ENCODE data around the gene E2F6.

Gene E2F6

GRCh38 chr2:11417946-11418585, 47.9 kb downstream of the E2F6 start:
- Histone ChIP-seq H3K4me3 (ENCODE audit: insufficient read depth, low read depth, low read length, poor library complexity, severe bottlenecking) (no peak overlapping the region), H3K27me3 (replicated peaks; ENCODE audit: control insufficient read depth, insufficient read depth, low read length, poor library complexity, severe bottlenecking) (no peaks in the 10 kb centered on the region), H3K9me3 (ENCODE audit: control insufficient read depth, low read length) (peaks cover 3% of the 10 kb centered on the region), H3K36me3 (ENCODE audit: control insufficient read depth, insufficient read depth, low read length) (no peaks in the 10 kb centered on the region), H3K4me1 (ENCODE audit: control insufficient read depth, insufficient read depth, low read length, poor library complexity, severe bottlenecking) (no peaks in the 10 kb centered on the region), H3K27ac (ENCODE audit: insufficient read depth, low read length, poor library complexity, severe bottlenecking) (no peak overlapping the region)
- DNase-seq: no peak

- no peaks in the 10 kb centered on the region for H3K36me3 ChIP-seq (ENCODE audit: control insufficient read depth, insufficient read depth, low read length)
- no peak overlapping the region for H3K4me3 ChIP-seq (ENCODE audit: insufficient read depth, low read depth, low read length, poor library complexity, severe bottlenecking)
- DNase-seq: no peak
- H3K4me1 ChIP-seq (ENCODE audit: control insufficient read depth, insufficient read depth, low read length, poor library complexity, severe bottlenecking): no peaks in the 10 kb centered on the region
- no peak overlapping the region for H3K27ac ChIP-seq (ENCODE audit: insufficient read depth, low read length, poor library complexity, severe bottlenecking)
- H3K27me3 ChIP-seq (replicated peaks; ENCODE audit: control insufficient read depth, insufficient read depth, low read length, poor library complexity, severe bottlenecking): no peaks in the 10 kb centered on the region
- H3K9me3 ChIP-seq (ENCODE audit: control insufficient read depth, low read length): peaks cover 3% of the 10 kb centered on the region
These were observed 49.0 kb downstream of the E2F6 start for GRCh38 chr2:11416931-11417330.

DNA sequence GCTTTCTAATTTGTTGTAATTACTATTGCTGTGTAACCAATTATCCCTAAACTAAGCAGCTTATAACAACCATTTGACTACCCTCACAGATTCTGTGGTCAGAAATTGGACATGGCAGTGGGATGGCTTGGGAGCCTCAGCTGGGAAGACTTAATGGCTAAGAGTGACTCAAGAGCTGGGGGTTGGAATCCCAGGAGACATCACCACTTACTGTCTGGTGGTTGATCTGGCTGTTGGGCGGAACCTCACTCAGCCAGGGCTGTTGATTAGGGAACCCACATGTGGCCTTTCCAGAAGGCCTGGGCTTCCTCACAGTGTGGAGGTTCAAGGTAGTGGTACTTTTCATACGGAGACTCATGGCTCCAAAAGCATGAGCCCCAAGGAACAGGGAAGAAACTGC, 49.8 kb downstream of the E2F6 start:
- no peaks in the 10 kb centered on the region for H3K27me3 ChIP-seq (replicated peaks; ENCODE audit: control insufficient read depth, insufficient read depth, low read length, poor library complexity, severe bottlenecking)
- H3K36me3 ChIP-seq (ENCODE audit: control insufficient read depth, insufficient read depth, low read length): no peaks in the 10 kb centered on the region
- peaks cover 3% of the 10 kb centered on the region for H3K9me3 ChIP-seq (ENCODE audit: control insufficient read depth, low read length)
- H3K27ac ChIP-seq (ENCODE audit: insufficient read depth, low read length, poor library complexity, severe bottlenecking): no peak overlapping the region
- H3K4me3 ChIP-seq (ENCODE audit: insufficient read depth, low read depth, low read length, poor library complexity, severe bottlenecking): no peak overlapping the region
- H3K4me1 ChIP-seq (ENCODE audit: control insufficient read depth, insufficient read depth, low read length, poor library complexity, severe bottlenecking): no peaks in the 10 kb centered on the region
- no peak for DNase-seq

DNA sequence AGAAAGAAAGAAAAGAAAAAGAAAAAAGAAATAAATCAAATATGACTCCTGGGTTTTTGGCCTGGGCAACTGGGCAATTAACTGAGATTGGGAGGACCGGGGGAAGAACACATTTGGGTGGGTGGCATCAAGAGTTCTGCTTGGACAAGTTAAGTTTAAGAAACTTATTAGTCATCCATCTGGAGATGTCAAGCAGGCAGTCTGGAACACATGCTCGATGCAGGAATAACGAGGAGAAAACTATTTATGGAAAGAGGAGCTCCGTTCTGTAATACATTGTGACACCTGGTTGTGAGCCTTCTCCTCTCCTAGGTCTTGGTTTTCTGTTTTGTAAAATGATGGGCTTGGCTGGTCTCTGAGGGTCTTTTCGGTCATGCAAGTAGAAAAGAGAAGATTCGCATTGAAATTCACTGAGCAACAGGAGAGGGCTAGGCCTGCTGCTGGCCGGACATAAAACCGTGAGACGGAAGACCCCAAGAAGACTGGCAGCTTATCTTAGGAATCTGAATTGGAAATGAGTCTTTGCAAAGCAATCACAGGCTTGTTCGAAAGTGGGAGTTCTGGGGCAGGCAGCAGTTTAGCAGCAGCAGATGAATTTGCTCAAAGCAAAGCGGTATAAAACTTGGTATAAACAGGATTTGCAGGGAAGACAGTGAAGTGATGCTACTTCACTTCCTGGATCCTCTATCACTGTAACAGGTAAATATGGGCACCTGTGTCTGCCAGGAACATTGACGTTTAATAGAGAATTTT, 51.4 kb downstream of the E2F6 start:
- Histone ChIP-seq H3K36me3 (ENCODE audit: control insufficient read depth, insufficient read depth, low read length) (no peaks in the 10 kb centered on the region), H3K9me3 (ENCODE audit: control insufficient read depth, low read length) (peaks cover 3% of the 10 kb centered on the region), H3K4me3 (ENCODE audit: insufficient read depth, low read depth, low read length, poor library complexity, severe bottlenecking) (no peak overlapping the region), H3K27ac (ENCODE audit: insufficient read depth, low read length, poor library complexity, severe bottlenecking) (no peak overlapping the region), H3K27me3 (replicated peaks; ENCODE audit: control insufficient read depth, insufficient read depth, low read length, poor library complexity, severe bottlenecking) (no peaks in the 10 kb centered on the region), H3K4me1 (ENCODE audit: control insufficient read depth, insufficient read depth, low read length, poor library complexity, severe bottlenecking) (no peaks in the 10 kb centered on the region)
- DNase-seq: no peak

DNA sequence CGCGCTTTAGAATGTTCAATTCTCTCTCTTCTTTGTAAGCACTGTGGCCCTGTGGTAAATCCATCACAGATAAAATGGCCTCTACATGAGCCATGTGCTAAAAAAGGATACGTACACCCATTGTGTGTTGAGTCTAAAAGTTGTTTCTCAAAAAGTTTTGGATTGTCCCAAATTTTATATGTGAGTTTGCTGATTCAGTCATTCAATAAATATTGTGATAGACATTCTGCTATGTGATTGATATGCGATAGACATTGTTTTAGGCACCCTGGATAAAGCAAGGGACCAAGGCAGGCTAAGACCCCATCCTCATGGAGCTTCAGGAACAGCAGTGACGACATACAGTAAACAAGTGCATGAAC, 53.5 kb downstream of the E2F6 start:
- H3K4me1 ChIP-seq (ENCODE audit: control insufficient read depth, insufficient read depth, low read length, poor library complexity, severe bottlenecking): no peaks in the 10 kb centered on the region

DNA sequence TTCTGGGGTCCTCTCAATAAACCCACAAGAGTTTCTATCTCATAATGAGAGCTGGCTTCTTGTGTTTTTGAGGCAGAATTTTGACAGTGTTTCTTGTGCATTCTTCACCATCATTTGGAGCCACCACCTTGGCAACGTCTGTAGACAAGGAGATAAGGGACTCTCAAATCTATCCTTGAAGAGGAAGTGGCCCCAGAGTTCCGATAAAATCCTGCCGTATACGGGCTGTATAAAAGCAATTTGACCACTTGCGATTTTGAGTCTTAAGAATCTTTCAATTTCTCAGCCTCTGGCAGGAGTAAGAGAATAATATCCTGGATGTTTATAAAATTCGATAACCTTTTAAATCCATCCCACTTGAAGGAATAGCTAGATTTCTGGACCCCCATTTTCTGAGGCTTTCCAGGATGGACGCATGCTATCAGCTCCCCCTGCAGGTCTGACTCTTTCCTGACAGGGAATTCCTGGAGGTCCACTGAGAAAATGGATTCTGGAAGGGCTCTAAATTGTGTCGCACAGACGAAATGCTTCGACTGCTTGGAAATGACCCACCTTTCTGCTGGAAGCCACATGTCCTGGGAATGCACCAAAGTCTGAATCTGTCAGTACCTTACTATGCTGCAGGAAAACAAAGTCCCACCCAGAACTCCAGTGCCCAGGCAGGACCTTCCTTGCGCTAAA, 54.1 kb downstream of the E2F6 start:
- no peak overlapping the region for H3K4me3 ChIP-seq (ENCODE audit: insufficient read depth, low read depth, low read length, poor library complexity, severe bottlenecking)
- no peaks in the 10 kb centered on the region for H3K9me3 ChIP-seq (ENCODE audit: control insufficient read depth, low read length)
- H3K27me3 ChIP-seq (replicated peaks; ENCODE audit: control insufficient read depth, insufficient read depth, low read length, poor library complexity, severe bottlenecking): no peaks in the 10 kb centered on the region
- no peak overlapping the region for H3K27ac ChIP-seq (ENCODE audit: insufficient read depth, low read length, poor library complexity, severe bottlenecking)
- H3K4me1 ChIP-seq (ENCODE audit: control insufficient read depth, insufficient read depth, low read length, poor library complexity, severe bottlenecking): no peaks in the 10 kb centered on the region
- no peaks in the 10 kb centered on the region for H3K36me3 ChIP-seq (ENCODE audit: control insufficient read depth, insufficient read depth, low read length)
- no peak for DNase-seq

More for the DNA sequence above, 53.5 kb downstream of the E2F6 start:
- Histone ChIP-seq H3K36me3 (ENCODE audit: control insufficient read depth, insufficient read depth, low read length) (no peaks in the 10 kb centered on the region), H3K9me3 (ENCODE audit: control insufficient read depth, low read length) (no peaks in the 10 kb centered on the region), H3K4me3 (ENCODE audit: insufficient read depth, low read depth, low read length, poor library complexity, severe bottlenecking) (no peak overlapping the region), H3K27me3 (replicated peaks; ENCODE audit: control insufficient read depth, insufficient read depth, low read length, poor library complexity, severe bottlenecking) (no peaks in the 10 kb centered on the region), H3K27ac (ENCODE audit: insufficient read depth, low read length, poor library complexity, severe bottlenecking) (no peak overlapping the region)
- no peak for DNase-seq

DNA sequence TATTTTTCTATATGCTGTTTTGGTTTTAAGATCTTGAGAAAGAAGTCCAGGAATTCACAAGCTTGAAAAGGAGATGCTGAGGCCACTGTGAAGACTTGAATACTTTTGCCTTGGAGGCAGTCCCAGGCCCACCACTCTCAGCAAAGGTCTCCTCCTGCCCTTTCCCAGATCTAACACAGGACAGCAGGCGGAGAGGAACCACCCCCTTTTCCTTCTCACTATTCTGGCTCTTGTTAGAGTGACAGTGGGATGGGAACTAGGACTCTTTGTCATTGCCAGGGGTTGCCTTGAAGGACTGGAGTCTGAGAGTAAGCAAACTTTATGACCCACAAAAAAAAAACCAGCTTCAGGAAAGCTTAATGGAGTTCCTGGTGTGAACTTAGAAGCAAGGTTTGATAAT, 54.7 kb downstream of the E2F6 start:
- Histone ChIP-seq H3K36me3 (ENCODE audit: control insufficient read depth, insufficient read depth, low read length) (no peaks in the 10 kb centered on the region), H3K27ac (ENCODE audit: insufficient read depth, low read length, poor library complexity, severe bottlenecking) (no peak overlapping the region), H3K9me3 (ENCODE audit: control insufficient read depth, low read length) (no peaks in the 10 kb centered on the region), H3K4me3 (ENCODE audit: insufficient read depth, low read depth, low read length, poor library complexity, severe bottlenecking) (no peak overlapping the region), H3K27me3 (replicated peaks; ENCODE audit: control insufficient read depth, insufficient read depth, low read length, poor library complexity, severe bottlenecking) (no peaks in the 10 kb centered on the region), H3K4me1 (ENCODE audit: control insufficient read depth, insufficient read depth, low read length, poor library complexity, severe bottlenecking) (no peaks in the 10 kb centered on the region)
- DNase-seq: no peak

- DNase-seq: no peak
- no peaks in the 10 kb centered on the region for H3K27me3 ChIP-seq (replicated peaks; ENCODE audit: control insufficient read depth, insufficient read depth, low read length, poor library complexity, severe bottlenecking)
- no peaks in the 10 kb centered on the region for H3K36me3 ChIP-seq (ENCODE audit: control insufficient read depth, insufficient read depth, low read length)
- no peak overlapping the region for H3K27ac ChIP-seq (ENCODE audit: insufficient read depth, low read length, poor library complexity, severe bottlenecking)
- H3K9me3 ChIP-seq (ENCODE audit: control insufficient read depth, low read length): no peaks in the 10 kb centered on the region
- no peaks in the 10 kb centered on the region for H3K4me1 ChIP-seq (ENCODE audit: control insufficient read depth, insufficient read depth, low read length, poor library complexity, severe bottlenecking)
- H3K4me3 ChIP-seq (ENCODE audit: insufficient read depth, low read depth, low read length, poor library complexity, severe bottlenecking): no peak overlapping the region
These were observed 55.9 kb downstream of the E2F6 start for GRCh38 chr2:11410101-11410500.

GRCh38 chr2:11409572-11409959, 56.4 kb downstream of the E2F6 start:
- no peak for DNase-seq
- Histone ChIP-seq H3K27me3 (replicated peaks; ENCODE audit: control insufficient read depth, insufficient read depth, low read length, poor library complexity, severe bottlenecking) (no peaks in the 10 kb centered on the region), H3K9me3 (ENCODE audit: control insufficient read depth, low read length) (no peaks in the 10 kb centered on the region), H3K36me3 (ENCODE audit: control insufficient read depth, insufficient read depth, low read length) (no peaks in the 10 kb centered on the region), H3K4me3 (ENCODE audit: insufficient read depth, low read depth, low read length, poor library complexity, severe bottlenecking) (no peak overlapping the region), H3K4me1 (ENCODE audit: control insufficient read depth, insufficient read depth, low read length, poor library complexity, severe bottlenecking) (no peaks in the 10 kb centered on the region), H3K27ac (ENCODE audit: insufficient read depth, low read length, poor library complexity, severe bottlenecking) (no peak overlapping the region)

- Histone ChIP-seq H3K27ac (ENCODE audit: insufficient read depth, low read length, poor library complexity, severe bottlenecking) (no peak overlapping the region), H3K4me1 (ENCODE audit: control insufficient read depth, insufficient read depth, low read length, poor library complexity, severe bottlenecking) (no peaks in the 10 kb centered on the region), H3K36me3 (ENCODE audit: control insufficient read depth, insufficient read depth, low read length) (no peaks in the 10 kb centered on the region), H3K9me3 (ENCODE audit: control insufficient read depth, low read length) (no peaks in the 10 kb centered on the region), H3K27me3 (replicated peaks; ENCODE audit: control insufficient read depth, insufficient read depth, low read length, poor library complexity, severe bottlenecking) (no peaks in the 10 kb centered on the region), H3K4me3 (ENCODE audit: insufficient read depth, low read depth, low read length, poor library complexity, severe bottlenecking) (no peak overlapping the region)
- DNase-seq: no peak
These were observed 56.9 kb downstream of the E2F6 start for GRCh38 chr2:11408959-11409571.
